SK-N-SH (cell line): ENCODE measurements around the gene LMAN2. TPM values are rescaled to one million over a fixed set of nuclear protein-coding genes. Genes with fewer than 3 reads are reported as not detected.

Source experiments
- CTCF ChIA-PET: fragments of 300-600, 350-600 bp; formaldehyde crosslinking; extraction: SDS; loops from one replicate; lab custom pipeline; 2021; lab: Yijun Ruan, JAX
- POLR2A ChIA-PET: fragments of 350-600 bp; sonication (Branson Sonifier 250); formaldehyde crosslinking; extraction: SDS; loops from one replicate; lab custom pipeline; 2020; ENCODE audit warnings: antibody characterized with exemption, inconsistent platforms; lab: Yijun Ruan, JAX
- DNase-seq: peaks from one replicate; pipeline ENCODE4 v3.0.0; 2012
- H2AFZ ChIP-seq: fragments of 200-600 bp; sonication (generic); 2 replicates; pipeline ENCODE4 v1.8.1; 2016; ENCODE audit warnings: antibody characterized with exemption, mild to moderate bottlenecking, low read depth
- H3F3A ChIP-seq: fragments of 200-600 bp; sonication (generic); replicated peaks from 2 replicates; pipeline ENCODE3; 2016; ENCODE audit warnings: antibody characterized with exemption, mild to moderate bottlenecking; ENCODE audit not compliant: insufficient read depth
- H3K27ac ChIP-seq, 2 experiments: fragments of 200-500 bp in 1 of 2; fragments of 200-600 bp in 1 of 2; sonication (Bioruptor generic) in 1 of 2; sonication (generic), shearing (Covaris generic) in 1 of 2; 2 replicates each; pipeline versions ENCODE4 v1.5.1 to v1.6.1; 2014 to 2016; ENCODE audit warnings: low read depth in 2 of 2, inconsistent platforms in 1 of 2, low read length in 1 of 2, mild to moderate bottlenecking in 1 of 2, mixed read lengths in 1 of 2
- H3K27me3 ChIP-seq: fragments of 200-600 bp; sonication (generic), shearing (Covaris generic); 2 replicates; pipeline ENCODE4 v1.6.1; 2016; ENCODE audit warnings: mixed run types; ENCODE audit not compliant: insufficient read depth
- H3K36me3 ChIP-seq, 2 experiments: fragments of 200-500 bp in 1 of 2; fragments of 200-600 bp in 1 of 2; sonication (Bioruptor generic) in 1 of 2; sonication (generic) in 1 of 2; replicated peaks in 1 of 2; 2 replicates each; pipeline versions ENCODE3 to v1.5.1; 2014 to 2016; ENCODE audit warnings: low read length in 1 of 2, mild to moderate bottlenecking in 1 of 2; ENCODE audit not compliant: insufficient read depth in 2 of 2, control insufficient read depth in 1 of 2
- H3K4me1 ChIP-seq, 2 experiments: fragments of 200-500 bp in 1 of 2; fragments of 200-600 bp in 1 of 2; sonication (Bioruptor generic) in 1 of 2; sonication (generic), shearing (Covaris generic) in 1 of 2; 2 replicates each; pipeline versions ENCODE4 v1.5.1 to v1.6.1; 2014 to 2016; ENCODE audit warnings: low read depth in 1 of 2, low read length in 1 of 2, mixed run types in 1 of 2; ENCODE audit not compliant: insufficient read depth in 2 of 2, control insufficient read depth in 1 of 2
- H3K4me2 ChIP-seq: fragments of 200-600 bp; sonication (generic), shearing (Covaris generic); 2 replicates; pipeline ENCODE4 v1.6.1; 2017; ENCODE audit warnings: mixed run types
- H3K4me3 ChIP-seq, 2 experiments: fragments of 200-500 bp in 1 of 2; fragments of 200-600 bp in 1 of 2; sonication (Bioruptor generic) in 1 of 2; sonication (generic), shearing (Covaris generic) in 1 of 2; 2 replicates each; pipeline versions ENCODE4 v1.5.1 to v1.8.1; 2014 to 2016; ENCODE audit warnings: low read depth in 2 of 2, inconsistent platforms in 1 of 2, low read length in 1 of 2, mild to moderate bottlenecking in 1 of 2, mixed read lengths in 1 of 2, moderate library complexity in 1 of 2
- H3K79me2 ChIP-seq: fragments of 200-600 bp; sonication (generic); 2 replicates; pipeline ENCODE4 v1.8.1; 2017; ENCODE audit warnings: mild to moderate bottlenecking; ENCODE audit not compliant: insufficient read depth
- H3K9ac ChIP-seq: fragments of 200-600 bp; sonication (generic); 2 replicates; pipeline ENCODE4 v1.6.1; 2017; ENCODE audit warnings: mixed run types
- H3K9me2 ChIP-seq: fragments of 200-600 bp; sonication (generic); 2 replicates; pipeline ENCODE4 v1.6.1; 2017; ENCODE audit warnings: mixed run types
- H3K9me3 ChIP-seq: fragments of 200-600 bp; sonication (generic); 2 replicates; pipeline ENCODE4 v1.6.1; 2017; ENCODE audit warnings: mixed run types, mild to moderate bottlenecking, moderate library complexity
- H4K20me1 ChIP-seq: fragments of 200-600 bp; sonication (generic); 2 replicates; pipeline ENCODE4 v1.6.1; 2017; ENCODE audit warnings: mild to moderate bottlenecking, mixed run types; ENCODE audit not compliant: insufficient read depth
- CTCF ChIP-seq: fragments of 200-600 bp; sonication (generic); IDR thresholded peaks from 2 replicates; pipeline ENCODE4 v1.6.1; 2017; ENCODE audit warnings: antibody characterized with exemption, mild to moderate bottlenecking, moderate library complexity
- ELF1 ChIP-seq: IDR thresholded peaks from 2 replicates; pipeline ENCODE4 v1.4.0; 2012
- EP300 ChIP-seq, 2 experiments: IDR thresholded peaks; 2 replicates each; pipeline versions ENCODE4 v1.4.0 to v1.6.1; 2012; ENCODE audit warnings: borderline replicate concordance in 1 of 2, low read depth in 1 of 2, low read length in 1 of 2
- EZH2phosphoT487 ChIP-seq: fragments of 200-600 bp; sonication (generic); IDR thresholded peaks from 2 replicates; pipeline ENCODE4 v1.6.1; 2017; ENCODE audit warnings: low read depth, mixed run types, mild to moderate bottlenecking, antibody characterized with exemption, moderate library complexity, borderline replicate concordance
- GATA2 ChIP-seq: sonication (generic); formaldehyde crosslinking; IDR thresholded peaks from 2 replicates; pipeline ENCODE4 v1.5.0; 2020; ENCODE audit warnings: mild to moderate bottlenecking, missing genetic modification reagents
- JUND ChIP-seq: IDR thresholded peaks from 2 replicates; pipeline ENCODE4 v1.4.0; 2012
- MEF2A ChIP-seq: IDR thresholded peaks from 2 replicates; pipeline ENCODE4 v1.4.0; 2012; ENCODE audit warnings: low read depth, borderline replicate concordance
- NRF1 ChIP-seq: IDR thresholded peaks from 2 replicates; pipeline ENCODE4 v1.6.1; 2012; ENCODE audit warnings: low read depth, mild to moderate bottlenecking, low read length
- POLR2AphosphoS5 ChIP-seq: IDR thresholded peaks from 2 replicates; pipeline ENCODE4 v1.6.1; 2012; ENCODE audit warnings: low read depth, low read length
- RAD21 ChIP-seq: IDR thresholded peaks from 2 replicates; pipeline ENCODE4 v1.6.1; 2012; ENCODE audit warnings: mild to moderate bottlenecking, low read length
- REST ChIP-seq: IDR thresholded peaks from 2 replicates; pipeline ENCODE4 v1.6.1; 2012; ENCODE audit warnings: mild to moderate bottlenecking, low read depth, low read length, moderate library complexity
- RFX5 ChIP-seq: IDR thresholded peaks from 2 replicates; pipeline ENCODE4 v1.6.1; 2012; ENCODE audit warnings: mild to moderate bottlenecking, improper control_type of control experiment, low read length
- SIN3A ChIP-seq: IDR thresholded peaks from 2 replicates; pipeline ENCODE4 v1.6.1; 2012; ENCODE audit warnings: low read depth, mild to moderate bottlenecking, low read length, moderate library complexity, borderline replicate concordance
- TAF1 ChIP-seq: IDR thresholded peaks from 2 replicates; pipeline ENCODE4 v1.6.1; 2012; ENCODE audit warnings: low read depth, mild to moderate bottlenecking, low read length, moderate library complexity, borderline replicate concordance
- USF2 ChIP-seq: fragments of 150-350 bp; IDR thresholded peaks from 2 replicates; pipeline ENCODE4 v1.6.1; 2017; ENCODE audit warnings: antibody characterized with exemption, low read length, low read depth, borderline replicate concordance
- ZBTB33 ChIP-seq: IDR thresholded peaks from 2 replicates; pipeline ENCODE4 v1.4.0; 2012; ENCODE audit warnings: low read depth, borderline replicate concordance
- WGBS: methylation state at CpG from one replicate; pipeline ENCODE4 v1.1.6; 2017; ENCODE audit warnings: low lambda C conversion rate; 5-methylcytosine and 5-hydroxymethylcytosine counted together
- polyA plus RNA-seq, 3 experiments: library from polyadenylated mRNA; depleted of rRNA; stranded (reverse); fragments of >200 nt; gene quantifications; 2 replicates each; pipeline ENCODE4 v1.2.3, GENCODE V29; 2012

Gene LMAN2
- polyA plus RNA-seq, 1 of the 3 experiments (the other 2 are of a cell fraction), result 500 TPM

- no peak overlapping the region for H3K9ac ChIP-seq
- no peaks in the 10 kb centered on the region; the same call in none of the 2 replicates for H3K79me2 ChIP-seq
- H3K27me3 ChIP-seq, result no peaks in the 10 kb centered on the region
- no peaks in the 10 kb centered on the region for H3K9me3 ChIP-seq
- DNase-seq, result no peak
- H3K4me1 ChIP-seq, result no peaks in the 10 kb centered on the region
- H3K4me3 ChIP-seq, result no peak overlapping the region
- no peak overlapping the region for H3K27ac ChIP-seq
- no peak overlapping the region for H3K4me2 ChIP-seq
- H4K20me1 ChIP-seq, result no peaks in the 10 kb centered on the region
- H3F3A ChIP-seq, result no peaks in the 10 kb centered on the region
- no peak overlapping the region for H2AFZ ChIP-seq
- TF ChIP-seq ZBTB33 (no peak), GATA2 (no peak), RAD21 (no peak), JUND (no peak), POLR2AphosphoS5 (no peak), NRF1 (no peak), REST (no peak), CTCF (no peak), SIN3A (no peak), MEF2A (no peak), TAF1 (no peak), EZH2phosphoT487 (no peak), ELF1 (no peak), EP300 (IDR thresholded peaks at IDR 0.05; ENCODE audit: borderline replicate concordance in 1 of 2, low read depth in 1 of 2, low read length in 1 of 2) (no peak), RFX5 (no peak), USF2 (no peak)
- H3K9me2 ChIP-seq, result no peaks in the 10 kb centered on the region
- 97% methylated on average over 24 of the region's 35 CpGs for WGBS
- peaks cover 3 to 79% of the 10 kb centered on the region in 2 experiments for H3K36me3 ChIP-seq
- ChIA-PET POLR2A (no interaction called here), CTCF (interaction anchor here (1.0 to 5.8 kb wide), 3 partner anchors 11 to 14 kb away, joined by 4 to 31 read pairs (median 23); no protein-coding TSS in a partner anchor)
These were observed 19.2 kb downstream of the LMAN2 start for GRCh38 chr5:177332031-177332895.
